ENCODE results near the gene ATXN1. TPM values are rescaled to one million over a fixed set of nuclear protein-coding genes. Genes with fewer than 3 reads are reported as not detected.
"Not testable (repeated sequence)": the region's sequence is repeated elsewhere in the genome, so short reads cannot be mapped to it uniquely, and the experiment has no call there.

Gene ATXN1
- total RNA-seq, 4 donors from 2014 or later = 16.3 to 52.2 (median 25.7) TPM

GRCh38 chr6:16704401-16705045 lies 56.7 kb downstream of the ATXN1 start:
- intact Hi-C loops (cut with DNase I; ENCODE audit: low total_unique reads) = no loop called here
- no peak overlapping the region for H3K4me3 ChIP-seq (ENCODE audit: low read depth, poor library complexity, severe bottlenecking)
- WGBS, 2 donors = 24 to 34% methylated on average over 10 of the region's 10 CpGs
- DNase-seq (ENCODE audit: low spot score in 2 of 2) = peak in 1 of 2 donors; percentile 68
- no peak for TF ChIP-seq CTCF (IDR thresholded peaks at IDR 0.05)
- TF ChIP-seq POLR2A (IDR thresholded peaks at IDR 0.05) = no peak

GRCh38 chr6:16702627-16703378 lies 58.5 kb downstream of the ATXN1 start:
- DNase-seq (ENCODE audit: low spot score in 2 of 2); H3K4me3 ChIP-seq (ENCODE audit: low read depth, poor library complexity, severe bottlenecking); intact Hi-C loops (cut with DNase I; ENCODE audit: low total_unique reads): not testable (repeated sequence)
- 93 to 99% methylated on average over 3 to 6 of the region's 6 CpGs for WGBS, 2 donors

- H3K4me3 ChIP-seq (ENCODE audit: low read depth, poor library complexity, severe bottlenecking) = no peak overlapping the region
- DNase-seq (ENCODE audit: low spot score in 2 of 2) = no peak
- TF ChIP-seq CTCF (IDR thresholded peaks at IDR 0.05) = no peak
- no peak for TF ChIP-seq POLR2A (IDR thresholded peaks at IDR 0.05)
- 24 to 34% methylated on average over 5 of the region's 5 CpGs for WGBS, 2 donors
- intact Hi-C loops (cut with DNase I; ENCODE audit: low total_unique reads) = no loop called here
Observed at GRCh38 chr6:16700916-16701234, 60.4 kb downstream of the ATXN1 start.

GRCh38 chr6:16700202-16700915 lies 60.9 kb downstream of the ATXN1 start:
- TF ChIP-seq POLR2A (IDR thresholded peaks at IDR 0.05) (no peak), CTCF (IDR thresholded peaks at IDR 0.05) (no peak)
- intact Hi-C loops (cut with DNase I; ENCODE audit: low total_unique reads) = no loop called here
- WGBS, 2 donors = 23 to 26% methylated on average over 13 of the region's 13 CpGs
- no peak overlapping the region for H3K4me3 ChIP-seq (ENCODE audit: low read depth, poor library complexity, severe bottlenecking)
- peak in 1 of 2 donors; percentile 84 for DNase-seq (ENCODE audit: low spot score in 2 of 2)

GRCh38 chr6:16698997-16699868 lies 62.0 kb downstream of the ATXN1 start:
- WGBS, 2 donors = 72 to 74% methylated on average over 7 of the region's 7 CpGs
- intact Hi-C loops (cut with DNase I; ENCODE audit: low total_unique reads) = no loop called here
- no peak for DNase-seq (ENCODE audit: low spot score in 2 of 2)
- H3K4me3 ChIP-seq (ENCODE audit: low read depth, poor library complexity, severe bottlenecking) = no peak overlapping the region
- TF ChIP-seq POLR2A (IDR thresholded peaks at IDR 0.05) (no peak), CTCF (IDR thresholded peaks at IDR 0.05) (no peak)

All from lower leg skin (tissue), 4 donors.